NCI-H1930 (cell line): Measurements from ENCODE around the gene BTAF1.

Source experiments
- DNase-seq, 2 experiments: peaks; one replicate each; lab custom pipeline; 2025; lab: John Stamatoyannopoulos, UW

Gene BTAF1

GRCh38 chr10:91908337-91909116 is 15.0 kb upstream of the BTAF1 start:
- DNase-seq = peak; percentile 39 to 68

- DNase-seq = peak; percentile 2 to 27
Measured at GRCh38 chr10:91909117-91909677, 14.4 kb upstream of the BTAF1 start, which contains the start of gene FGFBP3. TSS of gene FGFBP3 (minus strand) at chr10:91909486. CDS start at chr10:91908969, 517 bp downstream.

DNA sequence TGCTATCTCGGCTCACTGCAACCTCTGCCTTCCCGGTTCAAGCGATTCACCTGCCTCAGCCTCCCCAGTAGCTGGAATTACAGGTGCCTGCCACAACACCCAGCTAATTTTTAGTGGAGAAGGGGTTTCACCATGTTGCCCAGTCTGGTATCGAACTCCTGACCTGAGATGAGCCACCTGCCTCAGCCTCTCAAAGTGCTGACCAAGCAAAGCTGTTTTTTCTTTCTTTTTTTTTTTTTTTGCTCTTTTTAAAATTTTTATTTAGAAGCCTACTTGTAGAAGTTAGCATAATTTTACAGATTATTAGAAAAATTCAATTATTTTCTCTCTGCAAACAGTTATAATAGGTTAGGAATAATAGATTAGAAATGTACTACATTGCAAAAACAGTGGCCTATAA is 13.1 kb upstream of the BTAF1 start:
- no peak for DNase-seq

GRCh38 chr10:91919651-91920050 is 3.9 kb upstream of the BTAF1 start:
- DNase-seq = no peak

DNA sequence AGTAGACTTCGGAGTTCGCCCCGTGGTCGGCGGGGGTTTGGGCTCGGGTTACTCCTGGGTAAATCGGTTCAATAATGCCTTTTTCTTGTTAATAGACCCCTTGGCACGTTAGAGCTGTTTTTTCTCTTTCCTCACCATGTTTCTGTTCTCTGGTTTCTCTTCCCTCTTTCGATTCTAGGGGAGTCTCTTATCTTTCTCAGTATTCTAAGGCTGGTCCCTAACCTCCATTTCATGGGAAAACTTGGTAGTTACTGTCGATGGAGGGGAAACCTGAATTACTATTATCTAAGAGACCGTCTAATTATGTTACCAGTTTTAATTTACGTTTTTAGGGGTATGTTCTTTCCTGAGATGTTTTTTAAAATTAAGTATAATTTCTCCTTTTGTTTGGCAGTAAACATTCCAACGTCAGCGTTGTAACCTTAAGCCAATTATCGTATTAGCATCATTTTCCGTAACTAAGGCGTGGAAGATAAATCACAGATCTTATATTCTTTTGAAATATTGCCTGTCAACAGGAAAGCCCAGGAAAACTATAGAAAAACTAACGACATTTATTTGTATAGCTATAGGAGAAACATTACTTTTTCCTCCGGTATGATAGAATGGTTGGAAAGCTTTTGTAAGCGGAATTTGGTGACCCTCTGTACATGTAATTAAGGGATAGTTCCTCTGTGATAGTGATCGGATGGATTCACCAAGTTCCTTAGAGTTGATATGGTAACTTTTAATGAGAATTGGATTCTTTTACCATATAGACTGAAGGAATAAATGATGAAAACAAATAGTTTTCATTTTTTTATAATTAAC is 847 bp downstream of the BTAF1 start:
- no peak for DNase-seq

DNA sequence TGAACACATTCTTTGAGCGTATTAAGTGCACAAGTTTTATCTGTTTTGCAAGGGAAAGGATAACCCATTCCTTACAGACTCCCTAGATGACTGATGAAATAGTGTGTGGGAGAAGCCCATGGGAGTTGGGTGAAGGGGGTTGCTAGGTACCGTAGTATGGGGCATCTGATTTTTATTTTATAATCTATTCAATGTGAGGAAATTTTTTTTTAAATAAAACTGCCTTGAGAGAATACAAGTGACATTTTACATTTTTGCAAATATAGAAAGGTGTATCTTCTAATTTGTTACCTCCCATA is 1.4 kb downstream of the BTAF1 start:
- no peak for DNase-seq

GRCh38 chr10:91930939-91931338 is 7.4 kb downstream of the BTAF1 start:
- no peak for DNase-seq

DNA sequence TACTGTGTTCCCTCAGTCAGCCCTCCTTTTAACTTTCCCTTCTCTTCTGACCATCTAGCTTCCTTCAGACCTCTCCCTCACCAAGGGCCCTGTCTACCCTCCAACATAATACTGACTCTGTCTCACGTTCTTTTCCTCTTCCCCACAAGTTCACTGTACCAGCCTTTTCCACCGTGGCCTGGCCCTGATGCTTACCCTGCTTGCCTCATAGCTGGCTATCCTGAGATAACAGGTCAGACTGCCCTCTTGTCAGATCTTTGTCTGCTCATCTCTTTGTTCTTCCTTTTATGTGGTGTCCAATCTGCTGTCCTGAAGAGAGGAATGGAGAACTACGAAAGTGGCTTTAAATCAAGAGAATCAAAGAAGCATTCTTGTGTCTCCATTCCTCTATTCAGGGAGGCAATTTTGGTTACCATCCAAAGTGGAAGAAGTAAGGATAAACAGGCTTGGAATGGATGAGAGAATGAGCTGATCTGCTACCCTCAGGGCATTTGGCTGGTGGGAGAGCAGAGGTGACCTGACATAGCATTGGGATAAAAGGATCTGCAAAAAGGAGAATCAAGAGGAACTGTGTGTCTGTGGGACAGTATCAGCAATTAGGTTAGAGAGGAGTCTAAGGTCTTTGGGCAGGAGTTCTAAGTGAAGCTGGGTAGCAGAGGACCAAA is 8.1 kb downstream of the BTAF1 start:
- DNase-seq = no peak

DNA sequence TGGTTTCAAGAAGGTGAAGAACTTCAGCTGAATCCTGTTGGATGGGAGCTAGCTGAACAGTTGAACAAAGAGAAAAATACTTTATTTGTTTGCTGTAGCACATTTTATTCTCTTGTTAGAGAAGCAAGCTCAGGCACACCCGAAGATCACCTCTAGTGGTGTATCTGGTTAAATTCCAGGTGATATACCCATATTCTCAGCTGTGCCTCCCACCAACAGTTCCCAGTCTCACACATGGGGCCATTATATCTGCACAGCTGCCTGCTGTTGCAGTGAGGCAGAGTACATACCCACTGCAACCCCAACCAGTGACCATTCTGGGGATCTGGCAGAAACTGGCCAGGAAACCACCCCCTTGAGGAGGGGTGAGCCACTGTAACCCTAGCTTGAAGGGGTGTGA is 9.2 kb downstream of the BTAF1 start:
- no peak for DNase-seq

DNA sequence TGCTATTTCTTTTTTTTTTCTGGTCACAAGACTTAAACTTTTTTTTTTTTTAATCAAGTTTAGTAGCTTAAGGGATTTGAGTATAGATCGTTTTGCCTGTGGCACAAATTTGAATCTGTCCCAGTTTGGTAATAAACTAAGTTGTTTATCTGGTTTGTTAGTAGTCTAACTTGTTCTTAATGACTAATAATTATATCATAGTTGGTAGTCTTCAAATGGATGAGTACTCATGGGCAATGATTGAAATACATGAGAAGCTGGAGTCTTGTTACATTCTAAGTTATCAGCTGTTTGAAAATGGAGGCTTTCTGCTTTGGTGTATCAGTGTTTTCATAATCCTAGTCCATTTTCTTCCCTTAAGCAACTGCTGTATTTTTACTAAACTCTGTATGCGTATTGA is 12.3 kb downstream of the BTAF1 start:
- no peak for DNase-seq

- DNase-seq = no peak
Measured at GRCh38 chr10:91939653-91940052, 16.1 kb downstream of the BTAF1 start.

- no peak for DNase-seq
Measured at GRCh38 chr10:91941426-91941825, 17.9 kb downstream of the BTAF1 start.

DNA sequence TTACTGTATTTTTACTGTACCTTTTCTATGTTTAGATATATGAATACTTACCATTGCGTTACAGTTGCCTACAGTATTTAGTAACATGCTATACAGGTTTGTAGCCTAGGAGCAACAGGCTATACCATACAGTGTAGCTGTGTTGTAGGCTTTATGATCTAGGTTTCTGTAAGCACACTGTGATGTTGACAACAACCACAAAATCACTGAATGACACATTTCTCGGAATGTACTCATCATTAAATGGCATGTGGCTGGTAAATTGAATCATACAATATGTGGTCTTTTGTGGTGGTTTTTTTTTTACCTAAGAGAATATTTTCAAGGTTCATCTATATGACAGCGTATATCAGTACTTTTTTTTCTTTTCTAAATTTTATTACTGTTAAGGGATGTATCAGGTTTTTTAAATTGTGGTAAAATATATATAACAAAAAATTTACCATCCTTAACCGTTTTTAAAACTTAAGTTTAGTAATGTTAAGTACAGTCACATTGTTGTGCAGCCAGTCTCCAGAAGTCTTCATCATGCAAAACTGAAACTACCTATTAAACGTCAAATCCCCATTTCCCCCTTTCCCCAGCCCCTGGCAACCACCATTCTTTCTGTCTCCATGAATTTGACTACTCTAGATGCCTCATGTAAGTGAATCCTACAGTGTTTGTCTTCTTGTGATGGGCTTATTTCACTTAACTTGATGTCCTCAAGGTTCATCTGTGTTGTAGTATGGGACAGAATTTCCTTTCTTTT is 21.5 kb downstream of the BTAF1 start:
- DNase-seq = no peak

DNA sequence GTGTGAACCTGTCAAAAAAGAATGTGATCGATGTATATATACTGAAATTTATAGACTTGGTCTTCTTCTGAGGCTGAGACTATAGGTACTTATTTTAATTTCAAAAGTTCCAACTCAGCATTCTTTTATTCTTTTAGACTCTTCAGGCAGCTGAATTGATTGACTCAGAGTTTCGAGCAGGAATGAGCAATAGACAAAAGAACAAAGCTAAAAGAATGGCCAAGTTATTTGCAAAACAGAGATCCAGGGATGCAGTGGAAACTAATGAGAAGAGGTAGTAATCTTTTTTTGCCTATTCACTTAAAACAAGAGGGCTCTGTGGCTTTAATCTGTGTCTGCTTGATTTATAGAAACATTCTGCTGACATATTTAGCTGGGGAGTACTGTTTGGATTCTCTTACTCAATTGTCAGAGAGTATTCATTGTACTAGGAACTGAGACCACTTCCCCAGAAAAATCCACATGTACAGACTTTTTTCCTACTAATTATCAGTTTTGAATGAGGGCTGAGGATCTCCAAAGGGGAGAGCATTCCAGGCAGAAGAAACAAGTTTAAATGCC is 30.1 kb downstream of the BTAF1 start:
- no peak for DNase-seq

- no peak for DNase-seq
Measured at GRCh38 chr10:91955114-91955513, 31.5 kb downstream of the BTAF1 start.

GRCh38 chr10:91957091-91957490 is 33.5 kb downstream of the BTAF1 start:
- no peak for DNase-seq

DNA sequence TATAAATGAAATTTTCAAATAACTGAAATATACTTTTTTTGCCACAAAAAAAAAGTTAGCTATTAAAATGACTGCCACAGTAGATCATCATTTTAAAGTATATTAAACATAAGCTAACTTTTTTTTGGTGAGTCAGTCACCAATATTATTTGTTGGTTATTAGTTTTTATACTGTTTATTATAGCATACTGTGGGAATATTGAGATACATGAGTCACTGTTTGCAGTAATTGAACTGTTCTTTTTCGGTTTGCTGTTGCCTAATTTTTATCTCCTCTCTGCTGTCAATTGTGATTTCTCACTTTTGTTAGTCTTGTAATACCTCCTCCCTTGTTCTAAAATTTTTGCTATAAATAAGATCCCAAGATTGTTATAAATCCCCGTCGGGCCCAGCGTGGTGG is 45.7 kb downstream of the BTAF1 start:
- DNase-seq = no peak

DNA sequence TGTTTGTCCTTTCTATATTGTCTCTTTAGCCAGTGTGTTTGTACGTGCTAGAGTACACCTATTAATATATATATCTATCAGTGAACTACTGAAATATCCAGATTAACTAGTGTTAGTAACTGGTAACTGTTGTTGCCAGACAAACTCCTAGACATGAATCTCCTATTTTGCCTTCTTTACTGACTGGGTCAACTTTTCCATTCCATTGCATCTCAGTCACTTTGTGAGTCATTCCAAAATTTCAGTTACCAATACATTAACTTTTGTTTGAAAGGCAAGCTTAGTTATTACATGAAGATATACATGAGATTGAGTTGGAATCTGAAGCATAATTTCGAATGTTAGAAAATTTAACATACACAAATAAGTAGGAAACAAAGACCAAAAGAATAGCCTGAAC is 51.4 kb downstream of the BTAF1 start:
- DNase-seq = no peak

DNA sequence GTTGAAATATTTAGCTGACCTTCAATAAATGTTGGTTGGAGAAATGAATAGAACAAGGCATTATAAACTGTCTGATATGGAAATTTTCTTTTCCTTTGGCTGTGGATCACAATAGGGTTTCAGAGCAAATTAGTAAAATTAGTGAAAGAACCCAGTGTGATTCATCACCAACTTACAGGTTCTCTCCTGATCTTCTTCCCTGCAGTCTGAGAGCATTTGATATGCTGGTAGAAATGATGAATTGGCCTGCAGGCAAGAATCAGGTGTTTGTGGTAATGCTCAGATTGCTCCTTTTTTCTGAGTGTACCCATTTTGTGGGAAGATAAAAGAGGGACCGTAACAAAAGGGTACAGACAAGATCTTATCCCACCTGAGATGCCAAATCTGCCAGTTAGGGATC is 51.9 kb downstream of the BTAF1 start:
- DNase-seq = no peak

DNA sequence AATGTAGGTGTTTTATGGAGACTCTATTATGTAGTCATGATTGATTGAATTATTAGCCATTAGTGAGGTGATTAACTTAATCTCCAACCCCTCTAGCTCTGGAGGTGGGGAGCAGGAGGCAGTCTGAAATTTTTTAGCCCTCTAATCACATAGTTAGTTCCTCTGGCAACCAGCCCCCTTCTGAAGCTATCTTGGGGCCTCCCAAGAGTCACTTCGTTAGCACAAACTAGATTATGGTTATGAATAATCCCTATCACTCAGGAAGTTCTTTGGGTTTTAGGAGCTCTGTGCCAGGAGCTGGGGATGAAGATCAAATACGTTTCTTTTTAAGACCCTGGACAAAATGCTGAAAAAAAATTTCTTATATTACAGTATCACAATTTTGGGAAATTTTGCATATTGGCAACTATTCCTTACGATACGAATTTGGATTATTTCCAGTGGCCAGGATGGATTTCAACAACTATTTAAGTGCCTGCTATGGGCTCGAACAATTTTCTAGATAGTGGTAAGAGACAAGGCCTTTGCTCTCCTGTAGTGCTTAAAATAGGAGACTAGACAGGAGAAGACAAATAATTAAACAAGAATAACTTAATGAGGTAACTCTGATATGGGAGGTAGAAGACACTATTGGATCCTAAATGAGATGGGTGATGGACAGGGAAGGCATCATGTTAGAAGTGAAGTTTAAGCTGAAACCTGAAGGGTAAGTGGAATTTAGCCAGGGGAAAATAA is 52.9 kb downstream of the BTAF1 start:
- no peak for DNase-seq

GRCh38 chr10:91977491-91977890 is 53.9 kb downstream of the BTAF1 start:
- DNase-seq = no peak
